ENCODE measurements around the gene ITGA3. TPM values are rescaled to one million over a fixed set of nuclear protein-coding genes. Genes with fewer than 3 reads are reported as not detected.

The ITGA3 gene
- total RNA-seq, 1 experiment from 2014 or later: 539 TPM

DNA sequence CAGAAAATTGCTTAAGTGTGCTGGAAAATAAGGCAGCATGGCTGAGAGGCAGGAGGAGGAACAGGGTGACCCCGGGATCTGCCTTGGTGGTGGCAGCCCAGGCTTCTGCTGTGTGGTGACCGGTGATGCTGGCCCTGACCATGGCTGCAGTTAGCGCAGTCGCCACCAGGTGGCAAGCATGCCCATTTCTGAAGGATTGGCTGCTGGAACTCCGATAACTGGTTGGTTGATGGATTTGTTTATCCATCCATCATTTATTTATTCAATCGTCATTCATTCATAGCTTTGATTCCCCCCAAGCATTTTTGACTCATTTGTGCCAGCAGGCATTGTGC lies 29.1 kb upstream of the ITGA3 start:
- no peaks in the 10 kb centered on the region for H3K9me3 Mint-ChIP-seq (ENCODE audit: low read depth, unreplicated experiment)
- H3K27ac Mint-ChIP-seq (ENCODE audit: unreplicated experiment): peak overlapping the region; percentile 85
- H3K36me3 Mint-ChIP-seq (ENCODE audit: insufficient read depth, unreplicated experiment): peaks cover 34% of the 10 kb centered on the region
- H3K4me1 Mint-ChIP-seq (ENCODE audit: low read depth, unreplicated experiment): peaks cover 42% of the 10 kb centered on the region
- peak overlapping the region; percentile 68 for H3K4me3 Mint-ChIP-seq (ENCODE audit: low read depth, unreplicated experiment)
- CTCF ChIA-PET: interaction anchor here (0.6 to 5.7 kb wide), 17 partner anchors 8 to 392 kb away, joined by 3 to 142 read pairs (median 5); partner anchors contain the start of genes DLX3 and ITGA3
- TF ChIP-seq, protein P1, sequence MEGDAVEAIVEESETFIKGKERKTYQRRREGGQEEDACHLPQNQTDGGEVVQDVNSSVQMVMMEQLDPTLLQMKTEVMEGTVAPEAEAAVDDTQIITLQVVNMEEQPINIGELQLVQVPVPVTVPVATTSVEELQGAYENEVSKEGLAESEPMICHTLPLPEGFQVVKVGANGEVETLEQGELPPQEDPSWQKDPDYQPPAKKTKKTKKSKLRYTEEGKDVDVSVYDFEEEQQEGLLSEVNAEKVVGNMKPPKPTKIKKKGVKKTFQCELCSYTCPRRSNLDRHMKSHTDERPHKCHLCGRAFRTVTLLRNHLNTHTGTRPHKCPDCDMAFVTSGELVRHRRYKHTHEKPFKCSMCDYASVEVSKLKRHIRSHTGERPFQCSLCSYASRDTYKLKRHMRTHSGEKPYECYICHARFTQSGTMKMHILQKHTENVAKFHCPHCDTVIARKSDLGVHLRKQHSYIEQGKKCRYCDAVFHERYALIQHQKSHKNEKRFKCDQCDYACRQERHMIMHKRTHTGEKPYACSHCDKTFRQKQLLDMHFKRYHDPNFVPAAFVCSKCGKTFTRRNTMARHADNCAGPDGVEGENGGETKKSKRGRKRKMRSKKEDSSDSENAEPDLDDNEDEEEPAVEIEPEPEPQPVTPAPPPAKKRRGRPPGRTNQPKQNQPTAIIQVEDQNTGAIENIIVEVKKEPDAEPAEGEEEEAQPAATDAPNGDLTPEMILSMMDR (IDR thresholded peaks at IDR 0.05; ENCODE audit: unreplicated experiment): peak; percentile 99
- DNase-seq: peak; percentile 98
- no TSS peak for BruUV-seq (replicated peaks)
- intact Hi-C loops (cut with micrococcal nuclease; ENCODE audit: unreplicated experiment): loop anchor here (1.0 kb wide), 3 partner anchors 28 to 60 kb away; no protein-coding TSS in a partner anchor
- H3K27me3 Mint-ChIP-seq (ENCODE audit: unreplicated experiment): no peaks in the 10 kb centered on the region

DNA sequence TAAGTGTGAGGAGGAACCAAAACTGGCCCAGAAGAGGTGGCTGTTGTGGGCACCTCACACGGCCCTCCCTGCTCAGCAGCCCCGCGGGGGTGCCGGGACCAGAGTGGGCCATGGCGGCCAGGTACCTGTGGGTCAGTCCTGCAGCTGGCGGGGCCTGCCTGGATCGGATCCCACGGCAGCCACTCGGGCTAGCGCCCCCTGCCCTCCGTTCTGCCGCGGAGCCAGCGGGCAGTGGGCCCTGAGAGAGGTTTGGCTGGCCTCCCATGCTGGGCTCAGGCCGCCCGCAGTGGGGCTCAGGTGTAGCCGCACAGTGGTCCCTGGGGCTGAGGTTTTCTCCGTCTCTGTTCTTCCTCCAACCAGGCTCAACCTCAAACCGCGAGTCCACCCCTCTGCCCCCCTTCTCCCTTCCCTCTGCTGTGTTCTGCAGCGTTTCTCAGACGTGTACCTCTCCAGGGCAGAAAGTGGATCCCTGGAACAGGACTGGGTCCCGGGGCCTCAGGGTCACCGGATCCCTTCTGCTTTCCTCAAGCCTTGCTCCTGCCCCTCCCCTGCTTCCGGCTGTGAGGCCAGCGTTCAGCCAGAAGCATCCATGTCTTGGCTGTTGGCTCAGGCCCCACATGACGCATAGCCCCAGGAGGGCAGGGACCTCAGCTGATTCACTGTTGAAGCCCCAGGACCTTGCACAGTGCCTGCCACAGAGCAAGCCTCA lies 28.6 kb upstream of the ITGA3 start:
- peaks cover 41% of the 10 kb centered on the region for H3K4me1 Mint-ChIP-seq (ENCODE audit: low read depth, unreplicated experiment)

DNA sequence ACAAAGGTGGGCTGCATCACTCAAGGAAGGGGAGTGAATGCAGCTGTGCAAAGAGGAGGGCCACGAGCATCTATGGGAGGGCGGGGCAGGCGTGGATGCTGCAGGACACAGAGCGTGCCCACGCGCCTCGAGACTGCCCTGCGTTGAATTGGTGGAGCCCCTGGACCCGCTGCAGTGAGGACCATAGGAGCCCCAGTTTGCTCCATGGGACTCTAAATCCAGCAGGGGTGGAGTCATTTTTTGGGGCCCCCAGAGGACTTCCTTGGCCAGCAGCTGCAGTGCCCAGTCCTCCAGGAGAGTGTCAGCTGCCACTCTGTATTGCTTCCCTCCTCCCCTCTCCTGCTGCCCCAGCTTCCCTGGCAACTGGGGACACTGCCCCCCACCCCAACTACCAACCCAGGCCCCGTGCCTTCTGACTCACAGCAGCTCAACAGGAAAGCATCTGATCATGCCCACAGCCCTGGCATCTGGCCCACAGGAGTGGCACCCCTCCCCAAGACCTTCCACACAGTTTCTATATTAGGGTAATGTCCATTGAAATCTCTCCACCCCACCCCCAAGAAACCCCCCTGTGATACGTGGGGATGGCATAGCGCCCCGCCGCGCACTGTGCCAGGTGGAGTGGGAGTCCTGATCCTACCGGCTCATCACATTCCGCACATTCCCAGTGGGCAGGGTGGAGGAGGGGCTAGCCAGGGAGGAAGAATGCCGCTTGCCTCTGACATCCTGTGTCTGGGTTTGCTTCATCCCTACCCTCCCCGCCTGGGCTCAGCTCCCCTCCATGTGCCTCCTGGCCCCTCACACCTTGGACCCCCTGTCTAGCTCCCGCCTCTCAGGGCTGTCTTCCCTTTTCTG lies 27.8 kb upstream of the ITGA3 start:
- H3K27ac Mint-ChIP-seq (ENCODE audit: unreplicated experiment): peak overlapping the region; percentile 85
- peak; percentile 98 for DNase-seq
- peaks cover 34% of the 10 kb centered on the region for H3K36me3 Mint-ChIP-seq (ENCODE audit: insufficient read depth, unreplicated experiment)
- CTCF ChIA-PET: interaction anchor here (0.6 to 5.7 kb wide), 17 partner anchors 10 to 479 kb away, joined by 3 to 142 read pairs (median 5); partner anchors contain the start of gene ITGA3
- peak overlapping the region; percentile 68 for H3K4me3 Mint-ChIP-seq (ENCODE audit: low read depth, unreplicated experiment)
- H3K4me1 Mint-ChIP-seq (ENCODE audit: low read depth, unreplicated experiment): peaks cover 33% of the 10 kb centered on the region
- H3K27me3 Mint-ChIP-seq (ENCODE audit: unreplicated experiment): no peaks in the 10 kb centered on the region
- BruUV-seq (replicated peaks): no TSS peak
- TF ChIP-seq, protein P1 (IDR thresholded peaks at IDR 0.05; ENCODE audit: unreplicated experiment): no peak
- H3K9me3 Mint-ChIP-seq (ENCODE audit: low read depth, unreplicated experiment): no peaks in the 10 kb centered on the region
- intact Hi-C loops (cut with micrococcal nuclease; ENCODE audit: unreplicated experiment): loop anchor here (1.0 kb wide), 3 partner anchors 27 to 59 kb away; no protein-coding TSS in a partner anchor

More for the DNA sequence above, 28.6 kb upstream of the ITGA3 start:
- BruUV-seq (replicated peaks): TSS peak; percentile 98
- peak; percentile 97 for DNase-seq
- Mint-ChIP-seq H3K27ac (ENCODE audit: unreplicated experiment) (peak overlapping the region; percentile 85), H3K27me3 (ENCODE audit: unreplicated experiment) (no peaks in the 10 kb centered on the region), H3K36me3 (ENCODE audit: insufficient read depth, unreplicated experiment) (peaks cover 34% of the 10 kb centered on the region), H3K4me3 (ENCODE audit: low read depth, unreplicated experiment) (peak overlapping the region; percentile 68), H3K9me3 (ENCODE audit: low read depth, unreplicated experiment) (no peaks in the 10 kb centered on the region)
- CTCF ChIA-PET: interaction anchor here (0.6 to 5.7 kb wide), 25 partner anchors 8 to 392 kb away, joined by 3 to 142 read pairs (median 5); partner anchors contain the start of genes DLX3 and ITGA3
- intact Hi-C loops (cut with micrococcal nuclease; ENCODE audit: unreplicated experiment): loop anchor here (1.0 kb wide), 3 partner anchors 28 to 60 kb away; no protein-coding TSS in a partner anchor
- TF ChIP-seq, protein P1 (IDR thresholded peaks at IDR 0.05; ENCODE audit: unreplicated experiment): no peak

DNA sequence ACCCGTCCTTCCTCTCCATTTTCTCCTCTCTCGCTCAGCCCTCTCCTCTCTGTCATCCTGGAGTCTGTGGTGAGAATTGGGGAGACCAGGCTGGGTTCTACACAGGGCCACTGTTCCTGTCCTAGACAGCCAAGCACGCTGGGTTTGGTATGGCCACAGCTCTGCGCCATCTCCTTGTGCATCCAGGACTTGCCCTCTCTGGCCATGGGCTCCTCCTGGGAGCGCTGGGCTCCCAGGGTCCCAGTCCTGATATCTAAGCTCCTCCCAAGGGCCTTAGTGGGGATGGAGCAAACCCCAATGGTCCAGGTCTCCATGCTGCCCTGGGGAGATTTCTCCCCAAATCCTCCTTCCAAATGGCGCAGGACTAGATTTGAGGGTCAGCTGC lies 27.2 kb upstream of the ITGA3 start:
- H3K4me1 Mint-ChIP-seq (ENCODE audit: low read depth, unreplicated experiment): peaks cover 35% of the 10 kb centered on the region
- H3K27me3 Mint-ChIP-seq (ENCODE audit: unreplicated experiment): no peaks in the 10 kb centered on the region
- H3K9me3 Mint-ChIP-seq (ENCODE audit: low read depth, unreplicated experiment): no peaks in the 10 kb centered on the region
- DNase-seq: no peak
- no TSS peak for BruUV-seq (replicated peaks)
- H3K36me3 Mint-ChIP-seq (ENCODE audit: insufficient read depth, unreplicated experiment): peaks cover 34% of the 10 kb centered on the region
- CTCF ChIA-PET: interaction anchor here (0.6 to 5.7 kb wide), 10 partner anchors 9 to 478 kb away, joined by 3 to 142 read pairs (median 9); partner anchors contain the start of gene ITGA3
- H3K27ac Mint-ChIP-seq (ENCODE audit: unreplicated experiment): peak overlapping the region; percentile 85
- TF ChIP-seq, protein P1 (IDR thresholded peaks at IDR 0.05; ENCODE audit: unreplicated experiment): no peak
- H3K4me3 Mint-ChIP-seq (ENCODE audit: low read depth, unreplicated experiment): peak overlapping the region; percentile 68
- intact Hi-C loops (cut with micrococcal nuclease; ENCODE audit: unreplicated experiment): no loop called here
